ENCODE data around the gene RDH11. TPM values are rescaled to one million over a fixed set of nuclear protein-coding genes. Genes with fewer than 3 reads are reported as not detected.

The RDH11 gene
- total RNA-seq, 1 donor from 2014 or later, result 13.2 TPM

Other genes starting within 250 kb of the RDH11 start
- gene TMEM229B, start 207.0 kb downstream of the RDH11 start, total RNA-seq, result 2.3 TPM
- 4.4 TPM for gene PLEKHH1, start 162.5 kb downstream of the RDH11 start, total RNA-seq
- gene PIGH, start 95.5 kb downstream of the RDH11 start, total RNA-seq, result 12.0 TPM
- 0.75 TPM for gene ARG2, start 75.8 kb downstream of the RDH11 start, total RNA-seq
- 113 TPM for gene VTI1B, start 21.1 kb downstream of the RDH11 start, total RNA-seq
- gene RDH12, start 6.1 kb upstream of the RDH11 start, total RNA-seq, result not detected
- gene ZFYVE26, start 120.8 kb upstream of the RDH11 start, total RNA-seq, result 13.3 TPM
- gene RAD51B, start 124.0 kb upstream of the RDH11 start, total RNA-seq, result 2.5 TPM

Measured in Right ventricle myocardium superior (tissue), 1 donor.